K562 (cell line): ENCODE data around the gene KIAA0319L. TPM values are rescaled to one million over a fixed set of nuclear protein-coding genes. Genes with fewer than 3 reads are reported as not detected.

Source experiments
- ARID4B ChIP-seq: sonication (generic); formaldehyde crosslinking; IDR thresholded peaks from 2 replicates; pipeline ENCODE4 v1.8.0; 2022; ENCODE audit warnings: mild to moderate bottlenecking, missing genetic modification reagents
- CTBP1 ChIP-seq: fragments of 450-650 bp; IDR thresholded peaks from 2 replicates; pipeline ENCODE4 v1.6.1; 2016; ENCODE audit warnings: borderline replicate concordance
- DIDO1 ChIP-seq: fragments of 450-650 bp; IDR thresholded peaks from 2 replicates; pipeline ENCODE4 v1.6.1; 2016; ENCODE audit warnings: low read depth, missing biosample characterization, missing genetic modification characterization
- ELF1 ChIP-seq: fragments of 200-800 bp; sonication (Bioruptor generic); IDR thresholded peaks from 2 replicates; pipeline ENCODE4 v1.6.1; 2016; ENCODE audit warnings: missing genetic modification characterization, missing compliant biosample characterization
- HDAC1 ChIP-seq, 2 experiments: fragments of 450-650 bp; IDR thresholded peaks; 2 replicates each; pipeline ENCODE4 v1.6.1; 2016 to 2017; ENCODE audit warnings: inconsistent platforms in 1 of 2, mild to moderate bottlenecking in 1 of 2, moderate library complexity in 1 of 2
- HDAC3 ChIP-seq: fragments of 450-650 bp; IDR thresholded peaks from 2 replicates; pipeline ENCODE4 v1.6.1; 2018; ENCODE audit warnings: borderline replicate concordance, mild to moderate bottlenecking, moderate library complexity; ENCODE audit not compliant: partially characterized antibody
- KDM4B ChIP-seq, 2 experiments: fragments of 450-650 bp in 1 of 2; sonication (generic) in 1 of 2; IDR thresholded peaks; 2 replicates each; pipeline ENCODE4 v1.6.1; 2016 to 2017; ENCODE audit warnings: borderline replicate concordance in 2 of 2, antibody characterized with exemption in 1 of 2, low read depth in 1 of 2, mild to moderate bottlenecking in 1 of 2
- KLF6 ChIP-seq: fragments of 250-450 bp; sonication (Bioruptor Pico); IDR thresholded peaks from 2 replicates; pipeline ENCODE4 v1.4.0; 2020; ENCODE audit warnings: mild to moderate bottlenecking, moderate library complexity, borderline replicate concordance
- MAZ ChIP-seq, 2 experiments: fragments of 450-650 bp in 1 of 2; sonication (generic) in 1 of 2; formaldehyde crosslinking; IDR thresholded peaks in 1 of 2; conservative IDR thresholded peaks in 1 of 2; 2 replicates each; pipeline versions ENCODE4 v1.4.0 to v1.5.0; 2020; ENCODE audit warnings: mild to moderate bottlenecking in 1 of 2, missing genetic modification reagents in 1 of 2
- PHB2 ChIP-seq: fragments of 450-650 bp; IDR thresholded peaks from 2 replicates; pipeline ENCODE4 v1.6.1; 2017; ENCODE audit warnings: low read depth
- PML ChIP-seq: IDR thresholded peaks from 2 replicates; pipeline ENCODE4 v1.6.1; 2012; ENCODE audit warnings: low read length, inconsistent platforms
- PRPF4 ChIP-seq: fragments of 200-400 bp; formaldehyde crosslinking; IDR thresholded peaks from one replicate; pipeline ENCODE4 v1.6.1; 2017; ENCODE audit warnings: low read length, low read depth, mild to moderate bottlenecking; ENCODE audit not compliant: insufficient read depth, poor library complexity, severe bottlenecking
- SAFB ChIP-seq: fragments of 200-400 bp; formaldehyde crosslinking; IDR thresholded peaks from 2 replicates; pipeline ENCODE4 v1.6.1; 2017; ENCODE audit warnings: low read depth, low read length, borderline replicate concordance
- STAG1 ChIP-seq: sonication (generic); formaldehyde crosslinking; IDR thresholded peaks from 2 replicates; pipeline ENCODE4 v1.5.0; 2020; ENCODE audit warnings: missing genetic modification reagents, borderline replicate concordance
- TCF7 ChIP-seq: sonication (generic); IDR thresholded peaks from 2 replicates; pipeline ENCODE4 v1.6.1; 2016; ENCODE audit warnings: antibody characterized with exemption, borderline replicate concordance
- ZNF134 ChIP-seq: fragments of 250-450 bp; sonication (Bioruptor Pico); conservative IDR thresholded peaks from 2 replicates; pipeline ENCODE4 v1.4.0; 2020
- ZNF282 ChIP-seq: sonication (generic); formaldehyde crosslinking; IDR thresholded peaks from 2 replicates; pipeline ENCODE4 v1.8.1; 2023; ENCODE audit warnings: missing genetic modification reagents
- ZNF3 ChIP-seq: fragments of 250-450 bp; sonication (Bioruptor Pico); IDR thresholded peaks from 2 replicates; pipeline ENCODE4 v1.5.0; 2021; ENCODE audit warnings: mild to moderate bottlenecking, moderate library complexity
- ZNF431 ChIP-seq: sonication (generic); formaldehyde crosslinking; IDR thresholded peaks from 2 replicates; pipeline ENCODE4 v1.8.0; 2022; ENCODE audit warnings: mild to moderate bottlenecking, missing genetic modification reagents
- ZNF561 ChIP-seq: fragments of 450-650 bp; formaldehyde crosslinking; conservative IDR thresholded peaks from 2 replicates; pipeline ENCODE4 v1.4.0; 2020; ENCODE audit warnings: mild to moderate bottlenecking, moderate library complexity
- polyA plus RNA-seq, 8 experiments: library from polyadenylated mRNA; depleted of rRNA in 4 of 8; stranded (reverse) in 5 of 8; unstranded in 3 of 8; fragments of >200 nt; fragmentation: Nextera tagmentation in 2 of 8; fragmentation: Illumina TruSeq in 1 of 8; extraction: Ambion mirVana in 2 of 8; extraction: Trizol in 1 of 8; gene quantifications; 2 replicates each; pipeline versions ENCODE4 v1.2.1 to v1.2.3, GENCODE V29; 2011 to 2014; ENCODE audit warnings: inconsistent platforms in 1 of 8, missing spikeins in 1 of 8
- total RNA-seq, 7 experiments: library from RNA; depleted of rRNA in 6 of 7; stranded (reverse); fragments of >200 nt in 6 of 7; fragmentation: Illumina TruSeq in 2 of 7; extraction: Trizol in 2 of 7; gene quantifications; 2 replicates each; pipeline versions ENCODE4 v1.2.1 to v1.2.3, GENCODE V29; 2011 to 2021; ENCODE audit warnings: low replicate concordance in 1 of 7
- TF ChIP-seq, protein P1 (sequence below): sonication (generic); formaldehyde crosslinking; IDR thresholded peaks from 2 replicates; pipeline ENCODE4 v1.8.0; 2022; ENCODE audit warnings: mild to moderate bottlenecking, low read depth, missing genetic modification reagents
- TF ChIP-seq, protein P2 (sequence below), 2 experiments: IDR thresholded peaks; 2 replicates each; pipeline ENCODE4 v1.6.1; 2011; ENCODE audit warnings: borderline replicate concordance in 1 of 2, control low read depth in 1 of 2, low read depth in 1 of 2, low read length in 1 of 2, mild to moderate bottlenecking in 1 of 2, mixed read lengths in 1 of 2, moderate library complexity in 1 of 2; ENCODE audit not compliant: insufficient read depth in 1 of 2, insufficient read length in 1 of 2, poor library complexity in 1 of 2, severe bottlenecking in 1 of 2; ENCODE audit errors: extremely low read depth in 1 of 2

The KIAA0319L gene
- total and polyA plus RNA-seq, 9 of the 15 experiments (the other 6 are each of a cell fraction or from before 2014, with no cell fraction given), result 2.4 to 51.7 (median 27.4) TPM

- TF ChIP-seq, protein P1, sequence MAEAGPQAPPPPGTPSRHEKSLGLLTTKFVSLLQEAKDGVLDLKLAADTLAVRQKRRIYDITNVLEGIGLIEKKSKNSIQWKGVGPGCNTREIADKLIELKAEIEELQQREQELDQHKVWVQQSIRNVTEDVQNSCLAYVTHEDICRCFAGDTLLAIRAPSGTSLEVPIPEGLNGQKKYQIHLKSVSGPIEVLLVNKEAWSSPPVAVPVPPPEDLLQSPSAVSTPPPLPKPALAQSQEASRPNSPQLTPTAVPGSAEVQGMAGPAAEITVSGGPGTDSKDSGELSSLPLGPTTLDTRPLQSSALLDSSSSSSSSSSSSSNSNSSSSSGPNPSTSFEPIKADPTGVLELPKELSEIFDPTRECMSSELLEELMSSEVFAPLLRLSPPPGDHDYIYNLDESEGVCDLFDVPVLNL, result no peak
- TF ChIP-seq KLF6 (CRISPR knock-in tag) (0 out of 2 replicates have a peak, but pooled peaks have one; percentile 17), TCF7 (no peak), DIDO1 (no peak), CTBP1 (peak; percentile 84), PML (peak; percentile 46; the same call in 1 of the 2 replicates), PRPF4 (peak; percentile 65), ELF1 (tag) (peak; percentile 87), HDAC1 (IDR thresholded peaks at IDR 0.05) (peak in 1 of 2 experiments; percentile 87; a peak in 1 of 4 replicates), HDAC3 (no peak), KDM4B (IDR thresholded peaks at IDR 0.05; ENCODE audit: borderline replicate concordance in 2 of 2, low read depth in 1 of 2) (peak in 1 of 2 experiments; percentile 90; a peak in 1 of 4 replicates), ZNF561 (no peak), ZNF3 (CRISPR knock-in tag) (no peak), MAZ (CRISPR knock-in tag; conservative IDR thresholded peaks at IDR 0.05 in 1 of 2, IDR thresholded peaks at IDR 0.05 in 1 of 2) (peak in 1 of 2 experiments; percentile 100; a peak in 2 of 4 replicates), ARID4B (CRISPR knock-in tag) (peak; percentile 89), ZNF282 (CRISPR knock-in tag) (no peak), STAG1 (no peak), ZNF431 (CRISPR knock-in tag) (no peak), SAFB (no peak), ZNF134 (CRISPR knock-in tag) (no peak), PHB2 (no peak)
- TF ChIP-seq, protein P2, sequence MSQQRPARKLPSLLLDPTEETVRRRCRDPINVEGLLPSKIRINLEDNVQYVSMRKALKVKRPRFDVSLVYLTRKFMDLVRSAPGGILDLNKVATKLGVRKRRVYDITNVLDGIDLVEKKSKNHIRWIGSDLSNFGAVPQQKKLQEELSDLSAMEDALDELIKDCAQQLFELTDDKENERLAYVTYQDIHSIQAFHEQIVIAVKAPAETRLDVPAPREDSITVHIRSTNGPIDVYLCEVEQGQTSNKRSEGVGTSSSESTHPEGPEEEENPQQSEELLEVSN (IDR thresholded peaks at IDR 0.05; ENCODE audit: borderline replicate concordance in 1 of 2, extremely low read depth in 1 of 2, insufficient read depth in 1 of 2, insufficient read length in 1 of 2, low read depth in 1 of 2, low read length in 1 of 2, poor library complexity in 1 of 2, severe bottlenecking in 1 of 2), result peak in 1 of 2 experiments; percentile 35
Measured at GRCh38 chr1:35557118-35557610, at the start of gene KIAA0319L (continued).
